IPS-NIHi11 (cell line): ENCODE results near the gene GDA.
"Not testable (repeated sequence)": the region's sequence is repeated elsewhere in the genome, so short reads cannot be mapped to it uniquely, and the experiment has no call there.

Experiments used
- DNase-seq: peaks from one replicate; pipeline ENCODE4 v3.0.0; 2012; ENCODE audit warnings: mixed read lengths, low spot score

The GDA gene

DNA sequence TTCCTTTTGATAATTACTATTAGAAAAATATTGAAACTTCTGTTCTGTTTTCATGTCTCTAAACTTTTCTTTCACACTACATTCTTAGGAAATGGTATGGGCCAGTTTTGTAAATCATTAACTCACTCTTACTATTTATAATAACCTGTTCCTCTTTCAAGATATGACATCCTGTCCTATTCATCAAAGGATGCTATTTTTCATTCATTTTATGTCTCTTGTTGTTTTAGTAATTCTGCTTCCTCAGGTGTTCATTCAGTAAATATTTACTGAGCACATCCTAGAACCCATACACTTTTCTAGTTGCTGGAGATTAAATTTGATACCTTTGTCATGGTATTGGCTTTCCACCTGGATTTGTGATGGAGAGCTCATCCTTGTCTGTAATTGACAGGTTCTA is 58.0 kb downstream of the GDA start:
- DNase-seq: no peak

DNA sequence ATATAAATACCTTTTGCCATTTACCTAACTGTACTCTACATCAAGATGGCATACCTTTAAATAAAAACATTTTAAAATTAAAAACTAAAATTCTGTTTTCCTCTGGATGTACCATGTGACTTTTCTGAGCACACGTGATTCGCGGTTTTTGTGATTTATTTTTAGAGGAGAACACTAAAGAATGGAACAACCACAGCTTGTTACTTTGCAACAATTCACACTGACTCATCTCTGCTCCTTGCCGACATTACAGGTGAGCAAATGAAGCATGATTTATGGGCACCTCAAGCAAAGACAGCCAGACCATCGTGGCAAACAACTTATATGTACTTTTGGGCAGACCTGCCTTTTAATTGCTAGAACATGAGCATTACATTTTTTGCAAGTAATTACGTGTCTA is 61.3 kb downstream of the GDA start:
- no peak for DNase-seq

DNA sequence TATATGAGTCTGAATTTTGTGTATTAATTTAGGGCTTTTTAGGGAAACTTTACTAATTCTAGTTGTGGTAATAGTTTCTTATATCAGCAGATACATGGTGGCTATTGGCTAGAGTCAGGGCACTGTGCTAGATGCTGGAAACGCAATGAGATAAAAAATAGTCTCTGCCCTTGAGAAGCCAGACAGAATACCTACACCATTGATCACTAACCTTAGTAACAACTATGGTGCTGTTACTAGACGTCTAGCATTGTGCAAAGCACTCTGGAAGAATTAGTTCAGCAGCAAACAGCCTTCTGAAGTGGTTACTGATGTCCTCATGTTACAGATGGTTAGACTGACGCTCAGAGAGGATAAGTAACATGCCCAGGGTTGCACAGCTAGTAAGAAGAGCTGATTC is 61.8 kb downstream of the GDA start:
- DNase-seq: no peak

DNA sequence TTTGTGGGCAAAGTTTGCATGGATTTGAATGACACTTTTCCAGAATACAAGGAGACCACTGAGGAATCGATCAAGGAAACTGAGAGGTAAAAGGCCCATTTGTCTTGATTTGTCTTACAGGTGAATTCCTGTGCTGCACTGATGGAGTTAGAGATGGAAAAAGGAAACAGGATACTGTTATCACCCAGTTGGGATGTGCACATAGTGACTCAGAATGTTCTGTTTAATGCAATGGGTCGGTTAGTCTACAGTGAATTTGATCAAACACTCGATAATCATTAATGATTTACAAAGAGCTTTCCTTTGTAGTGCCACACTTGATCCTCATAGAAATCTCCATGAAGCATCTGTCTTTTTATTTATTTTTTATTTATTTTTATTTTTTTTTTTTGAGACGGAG is 64.7 kb downstream of the GDA start:
- no peak for DNase-seq

DNA sequence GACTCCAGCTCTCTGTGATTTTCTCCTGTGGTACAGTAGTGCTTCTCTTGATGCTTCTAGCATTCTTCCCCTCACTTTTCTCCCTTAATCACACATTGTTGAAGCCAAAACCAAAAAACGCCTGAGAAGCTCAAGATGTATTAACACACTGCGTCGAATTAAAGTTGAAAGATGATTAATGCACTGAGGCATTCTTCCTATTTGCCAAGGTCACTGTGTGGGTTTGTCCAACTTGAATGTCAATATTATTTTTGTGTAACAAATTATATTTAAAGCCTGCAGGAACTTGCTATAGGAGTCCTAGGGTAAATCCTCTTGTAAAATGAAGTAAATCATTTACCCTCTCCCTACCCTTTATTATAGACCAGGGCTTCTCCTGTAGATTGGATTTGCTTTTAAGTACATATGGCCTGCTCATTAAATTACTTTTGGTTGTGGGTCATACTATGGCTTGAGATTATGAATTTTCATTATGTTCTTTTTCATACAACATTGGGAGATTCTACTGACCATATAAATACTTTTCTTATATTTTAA is 68.1 kb downstream of the GDA start:
- DNase-seq: no peak

DNA sequence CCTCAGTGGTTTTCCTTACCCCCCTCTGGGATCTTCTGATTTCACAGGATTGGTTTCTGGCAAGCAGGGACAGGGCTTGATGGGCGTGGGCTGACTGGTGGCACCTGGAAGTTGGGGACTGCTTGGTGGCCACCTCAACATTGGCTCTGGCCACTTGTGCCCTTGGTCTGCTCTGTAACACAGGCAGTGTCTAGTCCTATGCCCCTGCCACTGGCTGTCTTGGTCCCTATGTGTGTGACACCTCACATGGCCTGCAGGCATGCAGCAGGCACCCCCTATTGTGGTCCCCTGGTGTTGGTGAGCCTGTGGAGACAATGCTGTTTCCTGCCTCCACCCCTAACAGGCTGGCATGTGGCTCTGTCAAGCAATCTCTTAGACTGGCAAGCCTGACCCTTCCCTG is 71.3 kb downstream of the GDA start:
- no peak for DNase-seq

DNA sequence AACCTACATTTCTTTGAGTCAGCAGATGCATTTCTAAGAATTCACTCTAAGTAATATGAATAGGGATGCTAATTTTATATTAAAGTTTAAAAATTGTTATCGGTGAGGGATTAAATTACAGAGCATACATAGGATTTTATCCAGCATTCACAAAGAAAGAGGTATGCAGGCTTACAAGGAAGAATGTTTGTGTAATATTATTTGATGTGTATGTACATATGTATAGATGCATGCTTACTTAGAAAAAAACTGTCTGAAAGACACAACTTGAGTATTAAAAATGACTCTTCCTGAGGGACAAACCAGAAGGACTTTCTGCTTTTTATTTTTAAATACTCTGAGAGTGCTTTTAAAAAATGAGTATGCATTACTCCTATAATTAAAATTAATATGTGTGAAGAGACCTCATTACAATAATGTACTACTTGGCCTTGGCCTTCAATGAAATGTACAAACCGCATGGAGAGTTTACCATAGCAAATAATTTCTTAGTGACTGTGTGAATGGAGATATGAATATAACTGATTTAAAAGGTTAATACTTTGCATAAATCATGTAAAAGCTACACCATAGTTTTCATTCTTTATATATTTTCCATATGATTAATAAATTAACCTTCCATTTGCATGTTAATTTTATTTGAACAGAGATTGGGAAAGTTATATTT is 77.0 kb downstream of the GDA start:
- no peak for DNase-seq

DNA sequence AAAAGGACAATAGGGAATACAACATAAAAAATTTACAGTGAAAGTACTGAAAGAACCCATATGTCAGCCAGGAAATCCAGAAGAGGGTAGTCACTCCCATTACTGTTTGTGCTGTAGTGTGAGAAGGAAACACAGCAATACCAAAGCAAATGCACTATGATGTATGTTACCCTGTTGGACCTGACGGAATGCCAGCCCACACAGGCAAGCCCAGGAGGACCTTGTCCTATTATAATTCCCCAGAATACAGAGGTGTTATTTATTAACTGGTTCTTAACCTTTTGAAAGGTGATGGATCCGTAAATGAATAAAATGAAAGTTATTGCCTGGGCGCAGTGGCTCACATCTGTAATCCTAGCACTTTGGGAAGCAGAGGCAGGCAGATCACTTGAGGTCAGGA is 79.0 kb downstream of the GDA start:
- DNase-seq: no peak

DNA sequence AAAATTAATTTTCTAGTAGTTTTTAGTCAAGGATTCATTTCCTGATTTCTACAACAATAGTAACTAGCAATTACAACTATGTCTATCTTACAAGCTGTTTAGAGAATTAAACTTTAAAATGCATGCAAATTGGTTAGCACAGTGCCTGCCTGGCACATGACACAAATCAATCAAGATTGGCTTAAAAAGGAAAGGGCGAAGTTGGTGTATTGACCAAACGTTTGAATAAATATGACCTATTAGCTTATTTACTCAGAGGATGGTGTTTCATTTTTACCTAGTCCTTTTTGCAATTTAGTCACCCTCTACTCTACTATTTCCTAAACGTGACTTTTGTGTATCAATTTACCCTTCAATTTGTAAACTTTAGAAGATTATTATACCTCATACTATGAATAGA is 83.5 kb downstream of the GDA start:
- DNase-seq: no peak

DNA sequence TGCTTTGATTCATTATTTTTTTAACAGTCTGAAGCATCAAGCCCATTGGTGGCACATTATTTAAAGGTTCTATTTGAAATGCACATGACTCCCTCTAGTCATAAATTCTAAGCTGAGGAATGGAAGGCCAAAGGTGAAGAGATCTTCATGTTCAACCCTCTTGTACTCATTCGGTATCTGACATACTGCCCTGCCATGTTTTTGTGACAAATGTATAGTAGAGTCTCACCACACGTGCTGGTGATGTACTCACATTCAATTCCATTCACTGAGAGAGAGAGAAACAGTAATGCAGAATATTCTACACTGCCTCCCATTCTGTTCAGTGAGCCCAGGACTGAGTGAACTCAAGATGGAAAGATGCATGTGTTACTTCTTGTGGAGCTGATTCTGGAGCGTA is 98.3 kb downstream of the GDA start:
- no peak for DNase-seq

DNA sequence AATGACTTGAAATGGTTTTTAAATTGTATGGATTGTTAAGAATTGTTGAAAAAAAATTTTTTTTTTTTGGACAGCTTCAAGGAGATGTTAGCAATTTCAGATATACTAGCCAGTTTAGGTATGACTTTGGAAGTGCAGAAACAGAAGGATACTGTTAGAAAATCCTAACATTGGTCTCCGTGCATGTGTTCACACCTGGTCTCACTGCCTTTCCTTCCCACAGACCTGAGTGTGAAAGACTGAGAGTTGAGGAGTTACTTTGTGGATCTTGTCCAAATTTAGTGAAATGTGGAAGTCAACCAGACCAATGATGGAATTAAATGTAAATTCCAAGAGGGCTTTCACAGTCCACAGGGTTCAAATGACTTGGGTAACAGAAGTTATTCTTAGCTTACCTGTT is 102.3 kb downstream of the GDA start:
- DNase-seq: no peak

DNA sequence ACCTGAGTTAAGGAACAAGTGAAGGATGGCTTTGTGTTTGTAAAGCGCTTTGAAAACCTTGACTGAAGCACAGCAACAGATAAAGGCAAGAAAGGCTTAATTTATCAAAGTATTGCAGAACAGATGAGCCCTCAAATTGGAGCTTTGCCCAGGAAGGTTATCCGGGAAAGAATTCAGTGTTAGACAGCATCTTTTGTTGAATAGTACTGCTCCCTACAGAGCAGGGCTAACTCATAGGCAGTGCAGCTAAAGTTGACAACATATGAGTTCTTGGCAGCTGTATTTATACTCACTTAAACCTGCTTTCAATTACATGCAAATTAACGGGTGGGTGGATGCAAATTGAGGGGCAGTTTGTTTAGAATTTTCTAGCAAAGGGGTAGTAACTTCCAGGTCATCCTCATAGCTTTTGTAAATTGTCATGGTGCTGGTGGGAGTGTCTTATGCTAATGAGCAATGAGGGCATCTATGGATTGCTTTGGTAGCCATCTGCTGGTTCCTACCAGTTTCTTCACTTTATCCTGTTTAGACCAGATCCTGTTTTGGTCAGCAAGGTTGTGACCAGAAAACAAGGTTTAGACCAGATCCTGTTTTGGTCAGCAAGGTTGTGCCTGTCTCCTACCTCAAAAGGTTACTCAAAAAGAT is 105.8 kb downstream of the GDA start:
- DNase-seq: no peak

DNA sequence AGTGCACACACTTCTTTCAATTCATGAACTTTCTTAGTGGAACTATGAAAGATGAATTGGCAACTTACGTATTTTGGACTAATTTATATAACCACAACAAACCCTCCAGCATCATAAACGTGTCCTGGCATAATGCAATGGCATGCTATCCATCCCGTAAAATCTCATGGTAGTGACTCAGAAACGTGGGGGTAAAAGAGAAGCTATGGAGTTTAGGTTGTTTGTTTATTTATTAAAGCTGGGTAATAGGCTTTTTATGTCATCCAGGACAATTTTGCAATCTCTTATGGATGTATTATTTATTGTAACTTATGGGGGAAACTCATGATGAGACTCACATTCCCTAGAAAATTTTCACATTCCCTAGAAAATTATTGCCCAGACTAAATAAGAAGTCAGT is 106.3 kb downstream of the GDA start:
- no peak for DNase-seq

DNA sequence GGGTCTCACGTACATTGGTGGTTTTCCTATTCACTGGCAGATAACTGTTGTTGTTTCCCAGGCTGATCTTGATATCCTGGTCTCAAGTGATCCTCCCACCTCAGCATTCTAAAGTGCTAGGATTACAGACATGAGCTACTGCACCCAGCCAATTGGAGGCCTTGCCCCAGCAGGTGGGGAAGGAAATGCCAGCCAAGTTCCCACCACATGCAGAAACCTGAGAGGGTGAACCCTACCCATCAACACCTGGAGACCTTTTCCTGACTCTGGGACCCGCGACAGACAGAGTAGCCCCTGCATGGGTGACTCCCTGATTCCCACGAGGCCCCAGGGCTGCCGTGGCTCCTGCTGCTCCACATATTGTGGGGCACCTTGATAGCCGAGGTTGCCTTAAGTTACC is 107.7 kb downstream of the GDA start:
- DNase-seq: no peak

DNA sequence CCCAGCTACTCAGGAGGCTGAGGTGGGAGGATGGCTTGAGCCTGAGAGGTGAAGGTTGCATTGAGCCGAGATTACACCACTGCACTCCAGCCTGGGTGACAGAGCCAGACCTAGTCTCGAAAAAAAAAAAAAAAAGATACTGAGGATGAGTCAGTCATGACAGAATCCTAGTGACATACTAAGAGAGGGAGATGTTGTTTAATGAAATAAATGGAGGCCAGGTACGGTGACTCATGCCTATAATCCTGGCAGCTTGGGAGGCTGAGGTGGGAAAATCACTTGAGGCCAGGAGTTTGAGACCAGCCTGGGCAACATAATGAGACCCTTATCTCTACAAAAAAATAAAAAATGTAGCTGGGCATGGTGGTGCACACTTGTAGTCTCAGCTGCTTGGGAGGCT is 108.6 kb downstream of the GDA start:
- DNase-seq: no peak

DNA sequence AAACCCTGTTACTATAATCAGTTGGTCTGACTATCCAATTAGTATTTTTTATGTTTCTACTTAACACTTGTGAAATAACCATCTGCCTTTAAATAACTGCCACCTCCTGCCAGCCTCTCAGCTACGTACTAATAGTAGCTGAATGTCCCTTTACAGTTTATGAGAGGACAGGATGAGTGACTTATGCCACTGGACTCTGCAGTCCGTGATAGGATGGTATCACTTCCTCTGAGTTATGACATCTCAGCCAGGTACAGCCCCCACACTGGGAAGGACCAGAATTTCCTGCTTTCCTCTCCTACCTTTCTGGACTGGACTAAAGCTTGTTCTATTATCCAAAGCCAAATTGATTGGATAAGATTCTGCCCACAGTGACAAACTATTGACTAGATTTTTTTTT is 112.8 kb downstream of the GDA start:
- DNase-seq: no peak

DNA sequence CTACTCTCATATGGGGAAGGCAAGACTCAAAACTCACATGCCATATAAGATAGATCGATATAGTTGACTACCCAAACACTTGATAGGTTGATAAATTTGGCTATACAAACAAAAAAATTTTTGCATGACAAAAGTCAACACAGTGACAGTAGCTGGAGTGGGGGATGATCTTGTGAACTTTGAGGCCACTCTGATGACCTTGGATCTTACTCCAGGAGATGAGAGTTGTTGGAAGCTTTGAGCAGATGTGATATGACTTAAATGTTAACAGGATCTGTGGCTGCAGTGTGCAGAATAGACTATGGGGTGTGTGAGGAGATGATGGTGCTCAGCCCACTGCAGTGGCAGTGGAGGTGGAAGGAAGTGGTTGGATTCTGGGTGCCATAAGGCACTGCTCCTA is 114.3 kb downstream of the GDA start:
- DNase-seq: no peak

DNA sequence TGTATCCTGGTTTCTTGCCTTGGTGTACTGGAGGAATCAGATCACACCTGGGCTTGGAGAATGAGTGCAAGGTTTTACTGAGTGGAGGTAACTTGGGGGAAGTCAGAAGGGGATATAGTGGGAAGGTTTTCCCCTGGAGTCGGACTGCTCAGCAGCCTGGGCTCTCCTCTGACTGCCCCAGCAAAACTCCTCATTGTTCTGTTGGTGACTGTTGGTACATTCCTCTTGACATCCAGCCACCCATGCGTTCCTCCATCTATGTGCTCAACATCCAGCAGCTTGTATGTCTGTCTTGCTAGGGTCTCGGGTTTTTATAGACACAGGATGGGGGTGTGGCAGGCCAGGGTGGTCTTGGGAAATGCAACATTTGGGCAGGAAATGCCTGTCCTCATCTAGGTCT is 119.7 kb downstream of the GDA start:
- DNase-seq: no peak

DNA sequence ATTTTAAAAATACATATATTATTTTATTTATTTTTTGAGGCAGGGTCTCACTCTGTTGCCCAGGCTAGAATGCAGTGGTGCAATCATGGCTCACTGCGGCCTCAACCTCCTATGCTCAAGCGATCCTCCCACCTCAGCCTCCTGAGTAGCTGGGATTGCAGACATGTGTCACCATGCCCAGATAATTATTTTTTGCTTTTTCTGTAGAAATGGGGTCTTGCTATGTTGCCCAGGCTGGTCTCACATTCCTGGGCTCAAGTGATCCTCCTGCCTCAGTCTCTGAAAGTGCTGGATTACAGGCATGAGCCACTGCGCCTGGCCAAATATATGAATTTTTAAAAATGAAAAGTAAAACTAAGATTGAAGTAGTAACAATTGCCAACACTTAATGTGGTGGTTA is 121.1 kb downstream of the GDA start:
- not testable (repeated sequence) for DNase-seq

DNA sequence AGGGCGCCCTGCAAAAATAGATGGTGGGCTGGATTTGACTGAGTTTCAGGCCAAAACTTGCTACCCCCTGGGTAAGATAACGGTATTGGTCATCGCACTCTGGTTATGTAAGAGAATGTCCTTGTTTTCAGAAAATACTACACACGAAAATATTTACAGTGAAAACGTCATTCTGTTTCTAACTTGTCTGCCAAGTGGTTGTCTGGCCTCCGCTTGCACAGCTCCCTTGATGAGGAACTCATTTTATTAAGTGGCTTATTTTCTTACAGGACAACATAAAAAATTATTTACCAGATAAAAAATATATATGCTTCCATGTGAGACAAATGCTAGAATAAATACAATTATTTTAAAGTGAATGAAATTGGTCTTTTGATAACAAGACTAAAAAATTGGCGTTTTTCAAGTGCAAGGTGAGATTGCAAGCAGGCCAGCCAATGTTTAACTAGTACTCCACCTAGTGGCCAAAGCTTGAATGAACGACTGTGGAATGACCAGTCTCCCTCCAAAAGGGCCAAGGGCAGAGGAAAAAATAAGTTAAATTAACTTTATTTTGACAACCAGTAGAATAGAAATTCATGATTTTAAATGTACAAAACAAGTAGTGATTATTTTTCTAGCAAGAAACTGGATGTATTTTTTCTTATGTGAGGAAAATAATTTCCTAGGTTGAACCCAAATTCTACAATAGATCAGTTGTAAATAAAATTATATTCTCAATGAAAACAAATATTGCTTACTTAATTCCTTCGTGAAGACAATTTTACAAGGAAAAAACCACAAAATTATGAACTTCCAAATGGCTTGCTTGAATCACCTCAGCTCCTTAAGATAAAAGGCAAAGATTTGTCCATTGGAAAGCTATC is 122.6 kb downstream of the GDA start:
- peak; percentile 82 for DNase-seq

DNA sequence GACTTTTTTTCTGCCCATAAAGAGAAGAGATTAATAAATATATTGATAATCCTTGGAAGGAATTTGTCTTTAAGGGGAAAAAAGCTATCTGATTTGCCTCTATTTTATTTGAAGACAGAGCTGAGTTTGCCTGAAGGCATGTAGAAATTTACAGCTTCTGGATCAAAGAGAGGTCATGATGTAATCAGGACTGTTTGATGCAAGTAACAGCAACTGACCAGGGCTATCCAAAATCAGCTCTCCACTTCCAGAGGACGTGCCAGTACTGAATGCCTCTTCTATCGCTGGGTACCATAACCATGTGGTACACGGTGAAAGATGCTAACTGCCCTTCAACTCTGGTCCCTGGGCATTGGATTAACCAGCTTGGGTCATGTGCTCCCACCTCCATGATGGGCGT is 125.2 kb downstream of the GDA start:
- no peak for DNase-seq

DNA sequence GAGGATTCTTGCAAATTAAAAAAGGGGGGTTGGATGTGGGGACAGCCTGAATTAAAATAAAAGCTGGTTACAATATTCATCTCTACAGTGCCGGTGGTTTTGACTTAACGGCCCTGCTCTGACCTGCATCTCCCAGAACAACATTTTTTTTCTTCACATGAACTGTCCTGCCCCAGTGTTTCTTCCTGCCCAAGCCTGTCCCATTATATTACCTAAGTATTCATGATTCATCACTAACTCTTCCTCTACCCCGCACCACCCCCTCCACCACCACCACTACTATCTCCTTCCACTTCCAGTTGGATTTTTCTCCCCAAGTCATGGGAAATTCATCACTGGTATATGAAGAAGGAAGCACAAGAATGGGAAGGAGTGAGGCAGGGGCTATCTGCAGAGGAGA is 125.7 kb downstream of the GDA start:
- no peak for DNase-seq

DNA sequence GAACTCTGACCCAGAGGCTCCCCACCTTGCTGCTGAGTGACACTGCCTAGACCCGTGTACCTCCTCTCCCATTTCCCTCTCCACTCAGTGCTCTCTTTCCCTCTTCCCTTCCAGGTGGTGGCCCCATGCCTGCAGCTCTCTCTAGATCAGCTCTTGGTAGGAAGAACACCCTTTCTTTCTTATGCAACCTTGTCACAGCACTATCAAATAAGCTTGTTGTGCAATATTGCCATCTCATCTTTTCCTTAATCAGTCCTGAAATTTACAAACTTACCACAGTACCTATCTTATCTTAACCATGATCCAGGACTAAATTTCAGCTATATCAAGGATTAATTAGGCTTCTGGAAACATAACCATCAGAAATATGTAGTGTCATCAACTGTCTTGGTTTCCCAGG is 127.2 kb downstream of the GDA start:
- DNase-seq: no peak
